Activated CD8-positive, alpha-beta T cell treated with anti-CD3 and anti-CD28 coated beads, Interleukin-2, amount 10 ng/mL, durations not matched to agents 7 days and 5 days (primary cell): ENCODE measurements around the gene DLG2. TPM values are rescaled to one million over a fixed set of nuclear protein-coding genes. Genes with fewer than 3 reads are reported as not detected.

ENCODE experiments used
- ATAC-seq: fragments of 150-1000 bp; cut with Tn5 transposase; one replicate; pipeline ENCODE4 v1.10.0; 2021; ENCODE audit warnings: moderate library complexity
- CTCF ChIA-PET: fragments of 350-600 bp; sonication (Branson Sonifier 250); formaldehyde crosslinking; loops from one replicate; lab custom pipeline; 2021; ENCODE audit warnings: antibody characterized with exemption; lab: Charles Lee
- POLR2A ChIA-PET: fragments of 350-600 bp; sonication (Branson Sonifier 250); formaldehyde crosslinking; loops from one replicate; lab custom pipeline; 2021; ENCODE audit warnings: antibody characterized with exemption; lab: Charles Lee
- DNase-seq: peaks from one replicate; pipeline ENCODE4 v3.0.0-alpha.2; 2020
- H3K27ac Mint-ChIP-seq: one replicate; pipeline ENCODE4 v1.8.0; 2021; ENCODE audit warnings: mild to moderate bottlenecking, mixed read lengths
- H3K27me3 Mint-ChIP-seq: one replicate; pipeline ENCODE4 v1.8.0; 2021; ENCODE audit warnings: low read depth, mixed read lengths
- H3K36me3 Mint-ChIP-seq: one replicate; pipeline ENCODE4 v1.8.0; 2021; ENCODE audit warnings: low read depth, mixed read lengths
- H3K4me1 Mint-ChIP-seq: one replicate; pipeline ENCODE4 v1.8.0; 2021; ENCODE audit warnings: low read depth, mixed read lengths
- H3K4me3 Mint-ChIP-seq: one replicate; pipeline ENCODE4 v1.8.0; 2021; ENCODE audit warnings: mild to moderate bottlenecking, mixed read lengths
- H3K9me3 Mint-ChIP-seq: one replicate; pipeline ENCODE4 v1.8.0; 2022; ENCODE audit warnings: mixed read lengths; ENCODE audit not compliant: insufficient read depth
- total RNA-seq, 2 experiments: library from RNA; stranded (reverse); gene quantifications; one replicate each; pipeline ENCODE4 v1.2.3, GENCODE V29; 2021

DLG2 gene
- total RNA-seq, 2 experiments from 2014 or later, result 1.3 to 1.6 TPM

DNA sequence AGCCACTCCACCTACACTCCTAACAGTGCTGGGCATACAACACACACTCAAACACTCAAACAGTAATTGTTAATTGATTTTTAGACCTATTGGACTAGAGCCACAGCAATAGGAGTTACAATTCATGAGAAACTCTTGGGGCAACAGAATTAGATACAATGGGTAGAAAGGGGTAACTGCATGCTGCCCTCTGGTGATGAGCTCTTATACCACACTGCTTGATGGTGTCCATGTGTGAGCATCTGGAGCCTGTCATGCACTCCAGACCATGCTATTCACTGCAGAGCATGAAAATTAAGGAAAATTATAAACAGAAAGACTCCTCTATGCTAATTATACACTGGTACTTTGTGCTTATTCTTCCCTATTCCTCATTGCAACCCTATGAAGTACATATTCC, 1365.4 kb downstream of the DLG2 start:
- no peak overlapping the region for H3K4me3 Mint-ChIP-seq
- DNase-seq, result no peak
- H3K36me3 Mint-ChIP-seq, result no peaks in the 10 kb centered on the region
- peaks cover 10% of the 10 kb centered on the region for H3K9me3 Mint-ChIP-seq
- H3K4me1 Mint-ChIP-seq, result no peaks in the 10 kb centered on the region
- no peaks in the 10 kb centered on the region for H3K27me3 Mint-ChIP-seq
- H3K27ac Mint-ChIP-seq, result no peak overlapping the region
- POLR2A ChIA-PET, result no interaction called here
- CTCF ChIA-PET, result no interaction called here
- no peak for ATAC-seq

- Mint-ChIP-seq H3K4me1 (no peaks in the 10 kb centered on the region), H3K36me3 (no peaks in the 10 kb centered on the region), H3K4me3 (no peak overlapping the region), H3K27me3 (no peaks in the 10 kb centered on the region), H3K9me3 (peaks cover 2% of the 10 kb centered on the region), H3K27ac (no peak overlapping the region)
- CTCF ChIA-PET, result no interaction called here
- DNase-seq (no peak), ATAC-seq (no peak)
- POLR2A ChIA-PET, result no interaction called here
Measured at GRCh38 chr11:84260862-84261261, 1366.3 kb downstream of the DLG2 start.

DNA sequence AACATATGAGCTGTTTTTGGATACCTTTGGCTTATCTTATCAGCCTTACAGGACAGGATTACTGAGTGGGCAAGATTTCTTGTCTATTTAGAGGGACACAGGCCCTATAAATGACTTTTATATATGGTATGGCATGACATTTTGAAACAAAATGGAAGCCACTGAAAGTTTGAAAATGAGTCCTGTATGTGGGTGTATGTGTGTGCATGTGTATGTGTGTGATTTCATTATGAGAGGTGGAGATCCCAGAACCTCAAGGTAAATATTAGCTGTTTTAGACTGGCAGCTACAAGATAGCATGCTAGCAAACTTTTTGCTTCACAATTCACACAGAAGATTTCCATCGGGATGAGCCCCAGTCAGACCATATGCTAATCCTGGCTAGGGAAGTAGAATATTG, 1370.5 kb downstream of the DLG2 start:
- Mint-ChIP-seq H3K4me3 (no peak overlapping the region), H3K27ac (no peak overlapping the region), H3K36me3 (no peaks in the 10 kb centered on the region), H3K9me3 (no peaks in the 10 kb centered on the region), H3K27me3 (no peaks in the 10 kb centered on the region), H3K4me1 (no peaks in the 10 kb centered on the region)
- ChIA-PET CTCF (no interaction called here), POLR2A (no interaction called here)
- ATAC-seq (no peak), DNase-seq (no peak)

DNA sequence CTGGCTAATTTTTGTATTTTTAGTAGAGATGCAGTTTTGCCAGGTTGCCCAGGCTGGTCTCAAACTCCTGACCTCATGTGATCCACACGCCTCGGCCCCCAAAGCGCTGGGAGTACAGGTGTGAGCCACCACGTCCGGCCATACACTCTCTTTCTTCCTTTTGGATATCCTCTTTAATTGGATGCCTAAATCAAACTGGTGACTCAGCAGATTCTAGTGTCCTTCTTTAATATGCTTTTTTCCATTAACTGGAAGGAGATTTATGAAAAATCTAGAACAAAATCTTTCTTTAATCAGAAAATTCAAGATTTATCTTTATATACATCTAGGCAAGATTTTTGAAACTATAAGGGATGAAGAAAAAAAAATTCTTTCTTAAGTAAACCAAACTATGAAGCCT, 1371.7 kb downstream of the DLG2 start:
- no peak overlapping the region for H3K4me3 Mint-ChIP-seq
- no peak overlapping the region for H3K27ac Mint-ChIP-seq
- no peaks in the 10 kb centered on the region for H3K36me3 Mint-ChIP-seq
- no peaks in the 10 kb centered on the region for H3K9me3 Mint-ChIP-seq
- H3K4me1 Mint-ChIP-seq, result no peaks in the 10 kb centered on the region
- ChIA-PET POLR2A (no interaction called here), CTCF (no interaction called here)
- no peaks in the 10 kb centered on the region for H3K27me3 Mint-ChIP-seq
- ATAC-seq (no peak), DNase-seq (no peak)

GRCh38 chr11:84250834-84251613, 1376.1 kb downstream of the DLG2 start:
- H3K4me1 Mint-ChIP-seq, result no peaks in the 10 kb centered on the region
- H3K4me3 Mint-ChIP-seq, result no peak overlapping the region
- ChIA-PET CTCF (no interaction called here), POLR2A (no interaction called here)
- H3K27me3 Mint-ChIP-seq, result no peaks in the 10 kb centered on the region
- no peaks in the 10 kb centered on the region for H3K36me3 Mint-ChIP-seq
- no peaks in the 10 kb centered on the region for H3K9me3 Mint-ChIP-seq
- H3K27ac Mint-ChIP-seq, result no peak overlapping the region
- no peak for ATAC-seq
- DNase-seq, result no peak

GRCh38 chr11:84249344-84250135, 1377.6 kb downstream of the DLG2 start:
- no peak for DNase-seq
- no peak for ATAC-seq
- Mint-ChIP-seq H3K9me3 (no peaks in the 10 kb centered on the region), H3K27ac (no peak overlapping the region), H3K4me3 (no peak overlapping the region), H3K4me1 (no peaks in the 10 kb centered on the region), H3K36me3 (no peaks in the 10 kb centered on the region), H3K27me3 (no peaks in the 10 kb centered on the region)
- CTCF ChIA-PET, result no interaction called here
- POLR2A ChIA-PET, result no interaction called here

DNA sequence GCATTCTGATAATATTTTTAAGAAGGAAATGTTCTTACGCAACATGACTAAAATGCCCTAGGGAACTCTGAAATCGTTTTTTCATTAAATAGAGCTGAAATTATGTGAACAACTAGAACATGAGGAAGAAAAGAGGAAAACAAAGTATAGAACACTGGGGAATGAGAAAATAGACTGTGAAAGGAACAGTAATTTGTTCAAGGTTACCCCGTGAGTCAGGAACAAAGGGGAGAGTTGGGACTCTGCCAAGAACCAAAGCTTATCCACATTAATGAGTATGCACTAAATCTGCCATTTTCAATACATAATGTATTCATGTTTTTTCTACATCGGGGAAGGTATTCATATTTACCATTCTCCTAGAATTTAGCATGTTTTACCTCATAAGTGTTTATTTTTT, 1379.2 kb downstream of the DLG2 start:
- Mint-ChIP-seq H3K27ac (no peak overlapping the region), H3K4me1 (no peaks in the 10 kb centered on the region), H3K4me3 (no peak overlapping the region), H3K36me3 (no peaks in the 10 kb centered on the region), H3K9me3 (no peaks in the 10 kb centered on the region), H3K27me3 (no peaks in the 10 kb centered on the region)
- no peak for DNase-seq
- ATAC-seq, result no peak
- ChIA-PET CTCF (no interaction called here), POLR2A (no interaction called here)

GRCh38 chr11:84247129-84247528, 1380.0 kb downstream of the DLG2 start:
- POLR2A ChIA-PET, result no interaction called here
- H3K27ac Mint-ChIP-seq, result no peak overlapping the region
- CTCF ChIA-PET, result no interaction called here
- ATAC-seq, result no peak
- H3K9me3 Mint-ChIP-seq, result no peaks in the 10 kb centered on the region
- no peaks in the 10 kb centered on the region for H3K27me3 Mint-ChIP-seq
- no peaks in the 10 kb centered on the region for H3K36me3 Mint-ChIP-seq
- no peak for DNase-seq
- no peaks in the 10 kb centered on the region for H3K4me1 Mint-ChIP-seq
- no peak overlapping the region for H3K4me3 Mint-ChIP-seq

DNA sequence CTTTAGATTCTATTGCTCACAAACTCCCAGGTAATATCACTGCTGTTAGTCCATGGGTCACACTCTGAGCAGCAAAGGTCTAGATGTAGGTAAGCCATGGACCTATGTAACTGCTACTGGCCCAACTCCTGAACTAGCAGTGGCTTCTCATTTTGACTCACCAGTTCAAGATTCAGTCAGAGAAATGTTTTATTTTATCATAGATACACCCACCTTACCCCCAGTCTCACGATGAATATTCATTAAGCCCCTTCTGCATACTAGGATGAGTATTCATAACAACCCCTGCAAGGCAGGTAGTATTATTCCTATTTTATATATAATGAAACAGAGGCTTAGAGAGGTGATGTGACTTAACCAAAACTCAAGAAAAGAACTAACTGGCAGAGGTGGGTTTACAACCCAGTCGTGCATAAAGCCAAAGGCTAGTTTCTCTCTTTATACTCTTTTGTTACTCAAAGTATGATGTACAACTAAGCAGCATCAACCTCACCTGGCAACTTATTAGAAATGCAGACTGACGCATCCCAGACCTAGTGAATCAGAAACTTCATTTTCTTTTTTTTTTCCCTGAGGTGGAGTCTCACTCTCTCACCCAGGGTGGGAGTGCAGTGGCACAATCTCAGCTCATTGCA, 1383.4 kb downstream of the DLG2 start:
- CTCF ChIA-PET, result no interaction called here
- DNase-seq (no peak), ATAC-seq (no peak)
- Mint-ChIP-seq H3K4me1 (no peaks in the 10 kb centered on the region), H3K36me3 (no peaks in the 10 kb centered on the region), H3K4me3 (no peak overlapping the region), H3K27me3 (no peaks in the 10 kb centered on the region), H3K9me3 (no peaks in the 10 kb centered on the region), H3K27ac (no peak overlapping the region)
- POLR2A ChIA-PET, result no interaction called here

- DNase-seq (no peak), ATAC-seq (no peak)
- Mint-ChIP-seq H3K9me3 (peaks cover 5% of the 10 kb centered on the region), H3K4me3 (no peak overlapping the region), H3K4me1 (no peaks in the 10 kb centered on the region), H3K27ac (no peak overlapping the region), H3K27me3 (no peaks in the 10 kb centered on the region), H3K36me3 (no peaks in the 10 kb centered on the region)
- ChIA-PET POLR2A (no interaction called here), CTCF (no interaction called here)
Measured at GRCh38 chr11:84241343-84242131, 1385.6 kb downstream of the DLG2 start.

DNA sequence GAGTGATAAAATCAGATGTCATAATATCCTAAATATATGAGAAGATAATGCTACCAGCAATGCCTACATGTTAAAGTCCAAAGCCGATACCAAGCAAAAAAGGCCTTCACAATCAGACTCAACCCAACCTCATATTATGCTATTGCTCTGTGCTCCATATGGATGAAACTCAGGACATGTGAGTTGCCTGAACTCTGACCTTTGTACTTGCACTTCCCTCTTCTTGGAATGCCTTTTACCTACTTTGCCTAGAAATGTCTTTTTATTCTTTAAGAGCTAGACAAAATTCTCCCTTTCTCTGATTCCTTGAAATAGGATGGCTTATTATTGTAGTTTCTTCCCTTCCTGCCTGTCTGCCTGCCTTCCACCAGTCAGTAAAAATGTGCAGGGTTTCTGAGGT, 1386.3 kb downstream of the DLG2 start:
- Mint-ChIP-seq H3K4me1 (no peaks in the 10 kb centered on the region), H3K27ac (no peak overlapping the region), H3K4me3 (no peak overlapping the region), H3K27me3 (no peaks in the 10 kb centered on the region), H3K9me3 (peaks cover 5% of the 10 kb centered on the region), H3K36me3 (no peaks in the 10 kb centered on the region)
- CTCF ChIA-PET, result no interaction called here
- no peak for DNase-seq
- no peak for ATAC-seq
- POLR2A ChIA-PET, result no interaction called here
